ENCODE data around the gene THAP7. TPM values are rescaled to one million over a fixed set of nuclear protein-coding genes. Genes with fewer than 3 reads are reported as not detected.
"Not testable (repeated sequence)": the region's sequence is repeated elsewhere in the genome, so short reads cannot be mapped to it uniquely, and the experiment has no call there.

Gene THAP7
- total and polyA plus RNA-seq, 2 of the 13 experiments (the other 11 are each of a cell fraction or from before 2014, with no cell fraction given): 13.0 to 25.5 TPM

DNA sequence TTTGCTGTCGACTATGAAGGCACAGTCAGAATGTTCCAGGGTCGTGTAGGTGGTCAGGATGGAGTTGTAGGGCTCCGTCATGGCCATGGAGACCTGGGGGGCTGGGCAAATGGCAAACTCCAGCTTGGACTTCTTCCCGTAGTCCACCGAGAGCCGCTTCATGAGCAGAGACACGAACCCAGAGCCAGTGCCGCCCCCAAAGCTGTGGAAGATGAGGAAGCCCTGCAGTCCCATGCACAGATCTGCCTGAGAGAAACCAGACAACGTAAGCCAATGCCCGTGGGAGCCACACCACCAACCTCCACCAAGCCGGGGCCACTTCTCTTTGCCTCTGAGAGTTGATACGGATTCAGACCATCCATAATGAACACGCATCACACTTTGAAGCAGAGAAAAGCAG lies 7.3 kb upstream of the THAP7 start:
- in situ Hi-C loops (cut with HindIII; ENCODE audit: extremely low pct_ligation_motif_present, low pct_unique_long_range_greater_than_20kb); H3K4me3 ChIP-seq (replicated peaks in 1 of 3; ENCODE audit: insufficient read depth in 1 of 3, low read depth in 2 of 3, low read length in 3 of 3); H4K20me1 ChIP-seq (ENCODE audit: insufficient read depth, low read length); POLR2A ChIA-PET; intact Hi-C loops (cut with micrococcal nuclease; ENCODE audit: unreplicated experiment); H3K9me3 ChIP-seq (ENCODE audit: low read length); BruUV-seq (replicated peaks); ATAC-seq; H3K36me3 ChIP-seq (replicated peaks in 1 of 2; ENCODE audit: control insufficient read depth in 1 of 2, insufficient read depth in 2 of 2, low read length in 2 of 2); H3K27ac ChIP-seq (ENCODE audit: extremely low read length, insufficient read depth, low read length); H3K27me3 ChIP-seq (ENCODE audit: control insufficient read depth in 1 of 2, insufficient read depth in 2 of 2, low read length in 2 of 2); H3K9ac ChIP-seq (ENCODE audit: insufficient read depth, low read depth, low read length); CTCF ChIA-PET (ENCODE audit: low intra/inter-chr PET ratio, low total read pairs); FAIRE-seq; H3K79me2 ChIP-seq (ENCODE audit: insufficient read depth, low read length); H3K4me2 ChIP-seq (ENCODE audit: low read depth, low read length); H2AFZ ChIP-seq (ENCODE audit: low read length); DNase-seq (ENCODE audit: low spot score): not testable (repeated sequence)
- 57% methylated on average over 5 of the region's 13 CpGs for WGBS (ENCODE audit: low lambda C conversion rate)
- peaks cover 14% of the 10 kb centered on the region for H3K4me1 ChIP-seq (ENCODE audit: insufficient read depth, low read length)

GRCh38 chr22:21003782-21004181 lies 1.9 kb upstream of the THAP7 start:
- POLR2A ChIA-PET: interaction anchor here (1.1 to 3.4 kb wide), 6 partner anchors 9 to 52 kb away, joined by 3 to 45 read pairs (median 12); partner anchors contain the start of genes LZTR1 and P2RX6
- TF ChIP-seq CTCF (CRISPR knock-in tag; IDR thresholded peaks at IDR 0.05) (0 out of 2 replicates have a peak, but pooled peaks have one; percentile 5), FOXA1 (IDR thresholded peaks at IDR 0.05) (no peak), FOXA1 (CRISPR knock-in tag; IDR thresholded peaks at IDR 0.05) (no peak), KDM1A (CRISPR knock-in tag; IDR thresholded peaks at IDR 0.05) (no peak), ZNF574 (CRISPR knock-in tag; IDR thresholded peaks at IDR 0.05) (peak; percentile 27; the same call in 1 of the 2 replicates), NCOA1 (CRISPR knock-in tag; IDR thresholded peaks at IDR 0.05) (no peak), POLR2A (IDR thresholded peaks at IDR 0.05; ENCODE audit: insufficient read depth in 1 of 2, low read depth in 2 of 2, low read length in 2 of 2) (peak in 1 of 2 experiments; percentile 36; a peak in 1 of 4 replicates), SALL1 (CRISPR knock-in tag; IDR thresholded peaks at IDR 0.05) (peak; percentile 33; the same call in 1 of the 2 replicates), UBTF (CRISPR knock-in tag; IDR thresholded peaks at IDR 0.05) (no peak), RBAK (CRISPR knock-in tag; IDR thresholded peaks at IDR 0.05) (no peak)
- TF ChIP-seq, protein P1, sequence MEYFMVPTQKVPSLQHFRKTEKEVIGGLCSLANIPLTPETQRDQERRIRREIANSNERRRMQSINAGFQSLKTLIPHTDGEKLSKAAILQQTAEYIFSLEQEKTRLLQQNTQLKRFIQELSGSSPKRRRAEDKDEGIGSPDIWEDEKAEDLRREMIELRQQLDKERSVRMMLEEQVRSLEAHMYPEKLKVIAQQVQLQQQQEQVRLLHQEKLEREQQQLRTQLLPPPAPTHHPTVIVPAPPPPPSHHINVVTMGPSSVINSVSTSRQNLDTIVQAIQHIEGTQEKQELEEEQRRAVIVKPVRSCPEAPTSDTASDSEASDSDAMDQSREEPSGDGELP (IDR thresholded peaks at IDR 0.05; ENCODE audit: borderline replicate concordance, low read depth): peak; percentile 63; the same call in 1 of the 2 replicates

More at GRCh38 chr22:21003782-21004181, 1.9 kb upstream of the THAP7 start:
- Histone ChIP-seq H3K79me2 (ENCODE audit: insufficient read depth, low read length) (peaks cover 18% of the 10 kb centered on the region), H3K4me2 (ENCODE audit: low read depth, low read length) (peak overlapping the region; percentile 95), H4K20me1 (ENCODE audit: insufficient read depth, low read length) (0 out of 2 replicates have a peak, but pooled peaks cover 2% of the 10 kb centered on the region), H3K9ac (ENCODE audit: insufficient read depth, low read depth, low read length) (no peak overlapping the region), H3K27me3 (ENCODE audit: control insufficient read depth in 1 of 2, insufficient read depth in 2 of 2, low read length in 2 of 2) (no peaks in the 10 kb centered on the region; a peak in 1 of 5 replicates), H2AFZ (ENCODE audit: low read length) (no peak overlapping the region), H3K36me3 (replicated peaks in 1 of 2; ENCODE audit: control insufficient read depth in 1 of 2, insufficient read depth in 2 of 2, low read length in 2 of 2) (peaks cover 7 to 18% of the 10 kb centered on the region in 2 experiments; a peak in 4 of 5 replicates), H3K4me1 (ENCODE audit: insufficient read depth, low read length) (peaks cover 30% of the 10 kb centered on the region), H3K9me3 (ENCODE audit: low read length) (no peaks in the 10 kb centered on the region), H3K4me3 (replicated peaks in 1 of 3; ENCODE audit: insufficient read depth in 1 of 3, low read depth in 2 of 3, low read length in 3 of 3) (peak overlapping the region in 2 of 3 experiments; percentile 19 to 89; a peak in 3 of 6 replicates), H3K27ac (ENCODE audit: extremely low read length, insufficient read depth, low read length) (no peak overlapping the region)
- BruUV-seq (replicated peaks): no TSS peak
- CTCF ChIA-PET (ENCODE audit: low intra/inter-chr PET ratio, low total read pairs): no interaction called here
- 82% methylated on average over 3 of the region's 4 CpGs for WGBS (ENCODE audit: low lambda C conversion rate)
- FAIRE-seq (peak; percentile 18), ATAC-seq (no peak), DNase-seq (ENCODE audit: low spot score) (no peak)
- intact Hi-C loops (cut with micrococcal nuclease; ENCODE audit: unreplicated experiment) (loop anchor here (2.0 kb wide), 1 partner anchor 41 kb away; no protein-coding TSS in a partner anchor), in situ Hi-C loops (cut with HindIII; ENCODE audit: extremely low pct_ligation_motif_present, low pct_unique_long_range_greater_than_20kb) (no loop called here)
